WTC11 (cell line): Measurements from ENCODE around the gene VEGFB.

Source experiments
- CREB1 ChIP-seq: sonication (generic); formaldehyde crosslinking; IDR thresholded peaks from 2 replicates; pipeline ENCODE4 v1.8.0; 2023; ENCODE audit warnings: mild to moderate bottlenecking, missing genetic modification reagents
- SMAD3 ChIP-seq: sonication (generic); formaldehyde crosslinking; IDR thresholded peaks from 2 replicates; pipeline ENCODE4 v1.8.0; 2022; ENCODE audit warnings: missing genetic modification reagents, mild to moderate bottlenecking, borderline replicate concordance

DNA sequence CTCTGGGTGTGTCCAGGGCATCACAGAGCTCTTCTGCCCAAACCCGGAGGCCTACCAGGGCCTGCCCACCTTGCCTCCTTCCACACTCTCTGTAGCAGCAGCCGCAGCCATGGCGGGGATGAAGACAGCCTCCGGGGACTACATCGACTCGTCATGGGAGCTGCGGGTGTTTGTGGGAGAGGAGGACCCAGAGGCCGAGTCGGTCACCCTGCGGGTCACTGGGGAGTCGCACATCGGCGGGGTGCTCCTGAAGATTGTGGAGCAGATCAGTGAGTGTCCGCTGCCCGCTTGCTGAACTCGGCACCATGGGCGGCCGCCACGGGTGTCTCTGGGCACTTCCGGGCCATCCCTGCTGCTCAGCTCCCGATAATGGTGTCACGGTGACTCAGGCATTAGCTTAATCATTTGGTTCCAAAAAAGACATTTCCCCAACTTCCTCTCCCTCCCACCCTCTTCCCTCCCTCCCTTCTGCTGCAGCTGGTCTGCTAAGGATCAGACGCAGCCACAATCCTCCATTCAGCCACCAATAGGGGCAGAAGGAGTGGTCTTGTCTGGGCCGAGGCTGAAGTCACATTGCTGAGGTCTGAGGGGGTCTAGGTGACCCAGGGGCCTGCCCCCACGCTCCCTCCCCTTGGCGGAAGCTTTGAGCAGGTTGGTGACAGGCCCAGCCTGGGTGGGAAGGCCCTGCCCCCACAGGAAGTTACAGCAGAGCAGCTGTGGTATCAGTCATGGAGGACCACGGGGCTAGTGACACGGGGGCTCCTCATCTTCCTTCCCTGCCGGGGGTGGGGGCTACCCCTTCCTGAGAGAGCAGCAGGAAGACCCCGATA, 26.9 kb upstream of the VEGFB start:
- TF ChIP-seq CREB1 (CRISPR knock-in tag) (no peak), SMAD3 (CRISPR knock-in tag) (no peak)
